ENCODE results near the gene TMEM238. TPM values are rescaled to one million over a fixed set of nuclear protein-coding genes. Genes with fewer than 3 reads are reported as not detected.

Gene TMEM238
- total RNA-seq, 1 donor from 2014 or later, result 8.1 TPM

DNA sequence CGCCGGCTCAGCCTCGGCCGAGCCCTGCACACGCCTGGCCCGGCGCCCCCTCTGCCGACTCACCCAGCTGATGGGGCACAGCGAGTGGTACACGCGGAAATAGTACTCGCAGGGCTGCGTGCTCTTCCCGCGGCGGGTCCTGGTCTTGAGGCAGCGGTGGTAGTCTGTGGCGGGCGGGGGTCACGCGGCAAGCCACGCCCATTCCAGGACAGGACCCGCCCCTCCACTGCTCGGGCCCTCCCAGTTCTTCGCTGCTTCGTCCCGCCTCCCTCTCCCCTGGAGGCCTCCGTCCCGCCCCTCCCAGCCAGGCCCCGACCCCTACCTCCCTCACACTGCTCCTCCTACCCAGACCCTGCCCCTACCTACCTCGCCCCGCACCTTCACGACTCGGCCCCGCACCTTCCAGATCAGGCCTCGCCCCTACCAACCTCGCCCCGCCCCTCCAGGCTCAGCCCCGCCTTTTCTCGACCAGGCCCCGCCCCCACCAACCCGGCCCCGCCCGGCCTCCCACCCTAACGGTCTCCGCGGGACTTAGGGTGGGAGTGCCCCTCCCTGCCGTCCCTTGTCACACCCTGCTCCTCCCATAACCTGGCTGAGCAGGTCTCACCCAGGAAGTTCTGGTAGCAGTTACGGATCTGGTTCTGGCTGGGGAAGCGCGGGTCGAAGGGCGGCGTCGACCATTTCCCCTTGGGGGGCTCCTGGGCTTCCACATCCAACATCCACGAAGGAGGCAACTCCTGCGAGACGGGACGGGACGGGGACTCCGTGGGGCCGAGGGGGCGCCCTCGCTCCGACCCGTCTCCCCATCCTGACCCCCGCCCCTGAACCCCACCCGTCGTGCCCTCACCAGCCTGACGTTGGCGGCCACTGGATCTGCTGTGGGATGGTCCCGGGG, 30.0 kb downstream of the TMEM238 start:
- H3K27me3 Mint-ChIP-seq, result peaks cover 72% of the 10 kb centered on the region
- H3K4me3 Mint-ChIP-seq, result peak overlapping the region; percentile 79
- peak; percentile 75 for DNase-seq (ENCODE audit: extremely low spot score, unreplicated experiment)
- H3K36me3 Mint-ChIP-seq, result no peaks in the 10 kb centered on the region
- no peak overlapping the region for H3K27ac Mint-ChIP-seq
- no peaks in the 10 kb centered on the region for H3K9me3 Mint-ChIP-seq
- TF ChIP-seq, protein P1, sequence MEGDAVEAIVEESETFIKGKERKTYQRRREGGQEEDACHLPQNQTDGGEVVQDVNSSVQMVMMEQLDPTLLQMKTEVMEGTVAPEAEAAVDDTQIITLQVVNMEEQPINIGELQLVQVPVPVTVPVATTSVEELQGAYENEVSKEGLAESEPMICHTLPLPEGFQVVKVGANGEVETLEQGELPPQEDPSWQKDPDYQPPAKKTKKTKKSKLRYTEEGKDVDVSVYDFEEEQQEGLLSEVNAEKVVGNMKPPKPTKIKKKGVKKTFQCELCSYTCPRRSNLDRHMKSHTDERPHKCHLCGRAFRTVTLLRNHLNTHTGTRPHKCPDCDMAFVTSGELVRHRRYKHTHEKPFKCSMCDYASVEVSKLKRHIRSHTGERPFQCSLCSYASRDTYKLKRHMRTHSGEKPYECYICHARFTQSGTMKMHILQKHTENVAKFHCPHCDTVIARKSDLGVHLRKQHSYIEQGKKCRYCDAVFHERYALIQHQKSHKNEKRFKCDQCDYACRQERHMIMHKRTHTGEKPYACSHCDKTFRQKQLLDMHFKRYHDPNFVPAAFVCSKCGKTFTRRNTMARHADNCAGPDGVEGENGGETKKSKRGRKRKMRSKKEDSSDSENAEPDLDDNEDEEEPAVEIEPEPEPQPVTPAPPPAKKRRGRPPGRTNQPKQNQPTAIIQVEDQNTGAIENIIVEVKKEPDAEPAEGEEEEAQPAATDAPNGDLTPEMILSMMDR (conservative IDR thresholded peaks at IDR 0.05), result no peak
- H3K4me1 Mint-ChIP-seq (ENCODE audit: unreplicated experiment), result peaks cover 7% of the 10 kb centered on the region

- Mint-ChIP-seq H3K4me3 (peak overlapping the region; percentile 79), H3K36me3 (no peaks in the 10 kb centered on the region), H3K27ac (no peak overlapping the region), H3K9me3 (no peaks in the 10 kb centered on the region), H3K4me1 (ENCODE audit: unreplicated experiment) (peaks cover 7% of the 10 kb centered on the region), H3K27me3 (peaks cover 72% of the 10 kb centered on the region)
- no peak for DNase-seq (ENCODE audit: extremely low spot score, unreplicated experiment)
- TF ChIP-seq, protein P1 (conservative IDR thresholded peaks at IDR 0.05), result no peak
Measured at GRCh38 chr19:55353356-55353802, 30.7 kb downstream of the TMEM238 start.

GRCh38 chr19:55352549-55353145, 31.4 kb downstream of the TMEM238 start:
- Mint-ChIP-seq H3K4me1 (ENCODE audit: unreplicated experiment) (peaks cover 12% of the 10 kb centered on the region), H3K9me3 (no peaks in the 10 kb centered on the region), H3K27me3 (peaks cover 66% of the 10 kb centered on the region), H3K4me3 (peak overlapping the region; percentile 79), H3K27ac (no peak overlapping the region), H3K36me3 (no peaks in the 10 kb centered on the region)
- DNase-seq (ENCODE audit: extremely low spot score, unreplicated experiment), result no peak
- TF ChIP-seq, protein P1 (conservative IDR thresholded peaks at IDR 0.05), result no peak

DNA sequence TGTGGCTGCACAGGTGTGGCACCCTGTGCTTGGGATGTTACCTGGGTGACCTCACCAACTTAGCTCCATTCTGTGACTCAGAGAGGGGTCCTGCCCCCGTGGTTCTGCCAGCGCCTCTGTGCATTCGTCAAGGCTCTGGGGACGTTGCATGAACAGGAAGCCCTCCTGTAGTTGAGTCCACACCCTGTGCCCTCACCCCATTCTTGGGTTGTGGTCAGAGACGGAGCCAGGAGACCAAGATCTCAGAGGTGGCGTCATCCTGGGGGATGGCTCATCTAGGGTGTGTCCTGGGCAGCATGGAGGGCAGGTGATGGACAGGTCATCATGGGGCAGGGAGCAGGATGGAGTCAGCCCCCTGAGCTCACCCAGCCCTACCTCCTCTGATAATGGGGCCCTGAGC, 32.1 kb downstream of the TMEM238 start:
- peaks cover 9% of the 10 kb centered on the region for H3K4me1 Mint-ChIP-seq (ENCODE audit: unreplicated experiment)
- no peak for DNase-seq (ENCODE audit: extremely low spot score, unreplicated experiment)
- H3K27me3 Mint-ChIP-seq, result peaks cover 60% of the 10 kb centered on the region
- TF ChIP-seq, protein P1 (conservative IDR thresholded peaks at IDR 0.05), result no peak
- no peaks in the 10 kb centered on the region for H3K9me3 Mint-ChIP-seq
- H3K4me3 Mint-ChIP-seq, result no peak overlapping the region
- H3K36me3 Mint-ChIP-seq, result no peaks in the 10 kb centered on the region
- H3K27ac Mint-ChIP-seq, result no peak overlapping the region

GRCh38 chr19:55350620-55351315, 33.3 kb downstream of the TMEM238 start:
- TF ChIP-seq, protein P1 (conservative IDR thresholded peaks at IDR 0.05), result no peak
- DNase-seq (ENCODE audit: extremely low spot score, unreplicated experiment), result no peak
- Mint-ChIP-seq H3K36me3 (no peaks in the 10 kb centered on the region), H3K27ac (no peak overlapping the region), H3K9me3 (no peaks in the 10 kb centered on the region), H3K27me3 (peaks cover 47% of the 10 kb centered on the region), H3K4me3 (peak overlapping the region; percentile 41), H3K4me1 (ENCODE audit: unreplicated experiment) (peaks cover 9% of the 10 kb centered on the region)
